Stimulated activated CD4-positive, alpha-beta T cell treated with anti-CD3 and anti-CD28 coated beads, Interleukin-1b, Interleukin-23, amount 100 ng/mL, for 1 hour (primary cell): ENCODE measurements around the gene KIF12.
"Not testable (repeated sequence)": the region's sequence is repeated elsewhere in the genome, so short reads cannot be mapped to it uniquely, and the experiment has no call there.

Source experiments
- DNase-seq, 2 donors: peaks; one replicate each; pipeline ENCODE4 v3.0.0-alpha.2; 2020; ENCODE audit warnings: low read depth in 2 of 2

KIF12 gene

GRCh38 chr9:114085387-114085789 is 13.7 kb downstream of the KIF12 start:
- no peak for DNase-seq

DNA sequence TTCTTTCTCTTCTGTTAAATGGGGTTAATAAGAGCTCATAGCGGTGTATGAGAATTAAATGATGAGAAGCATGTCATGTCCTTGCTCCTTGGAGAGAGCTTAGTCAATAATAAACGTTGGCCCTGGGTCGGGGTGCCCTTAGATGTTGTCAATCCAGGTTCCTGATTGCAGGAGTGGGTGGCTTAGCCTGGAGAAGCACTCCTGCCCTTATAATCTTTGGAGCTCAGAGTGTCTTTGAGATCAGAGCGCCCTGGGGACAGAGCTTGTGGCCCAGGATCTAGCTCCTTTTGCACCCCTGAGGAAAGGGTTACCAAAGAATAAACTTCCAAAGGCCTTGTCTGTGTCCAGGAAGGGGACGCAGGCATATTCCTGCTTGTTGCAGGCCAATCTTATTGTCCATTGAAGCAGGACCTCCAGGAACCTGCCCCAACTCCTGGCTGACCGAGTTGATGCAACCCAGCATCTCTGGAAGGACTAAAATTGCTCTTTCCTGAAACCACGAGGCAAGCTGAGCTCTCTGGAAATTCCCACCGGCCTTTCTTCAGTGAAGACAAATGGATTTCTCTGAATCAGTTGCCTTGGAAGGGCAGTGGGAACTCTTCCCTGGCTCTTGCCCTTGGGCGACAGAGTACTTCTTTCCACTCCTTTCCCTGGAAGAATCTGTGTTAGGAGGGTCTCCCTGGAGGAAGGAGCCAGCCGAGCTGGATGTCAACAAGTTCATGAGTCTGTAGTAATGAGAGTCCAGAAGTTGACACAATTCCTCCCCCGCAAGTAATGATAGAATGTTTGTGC is 14.6 kb downstream of the KIF12 start:
- DNase-seq = no peak

- no peak for DNase-seq
These were observed 15.4 kb downstream of the KIF12 start for GRCh38 chr9:114083666-114084065.

DNA sequence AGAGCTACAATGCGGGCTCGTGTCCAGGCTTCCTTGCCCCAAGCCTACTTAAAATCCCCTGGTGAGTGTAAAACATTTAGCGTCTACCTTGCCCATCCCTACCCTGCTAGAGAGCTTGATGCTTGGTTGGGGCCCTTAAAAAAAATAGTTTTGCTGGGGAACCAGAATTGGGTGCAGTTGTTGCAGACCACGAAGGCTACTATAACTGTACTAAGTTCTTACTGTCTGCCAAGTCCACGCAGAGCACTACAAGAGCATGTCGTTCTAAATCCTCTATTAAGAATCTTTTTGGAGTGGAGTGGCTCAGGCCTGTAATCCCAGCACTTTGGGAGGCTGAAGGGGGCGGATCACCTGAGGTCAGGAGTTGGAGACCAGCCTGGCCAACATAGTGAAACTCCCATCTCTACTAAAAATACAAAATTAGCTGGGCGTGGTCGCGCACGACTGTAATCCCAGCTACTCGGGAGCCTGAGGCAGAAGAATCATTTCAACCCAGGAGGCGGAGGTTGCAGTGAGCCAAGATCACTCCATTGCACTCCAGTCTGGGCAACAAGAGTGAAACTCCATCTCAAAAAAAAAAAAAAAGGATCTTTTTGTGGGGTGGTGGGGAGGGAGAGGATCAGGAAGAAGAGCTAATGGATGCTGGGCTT is 16.2 kb downstream of the KIF12 start:
- not testable (repeated sequence) for DNase-seq

GRCh38 chr9:114082017-114082762 is 16.9 kb downstream of the KIF12 start:
- DNase-seq = peak; percentile 48 to 73

- DNase-seq = no peak
These were observed 17.6 kb downstream of the KIF12 start for GRCh38 chr9:114081441-114082016.

- DNase-seq = no peak
These were observed 18.2 kb downstream of the KIF12 start for GRCh38 chr9:114080773-114081440.

DNA sequence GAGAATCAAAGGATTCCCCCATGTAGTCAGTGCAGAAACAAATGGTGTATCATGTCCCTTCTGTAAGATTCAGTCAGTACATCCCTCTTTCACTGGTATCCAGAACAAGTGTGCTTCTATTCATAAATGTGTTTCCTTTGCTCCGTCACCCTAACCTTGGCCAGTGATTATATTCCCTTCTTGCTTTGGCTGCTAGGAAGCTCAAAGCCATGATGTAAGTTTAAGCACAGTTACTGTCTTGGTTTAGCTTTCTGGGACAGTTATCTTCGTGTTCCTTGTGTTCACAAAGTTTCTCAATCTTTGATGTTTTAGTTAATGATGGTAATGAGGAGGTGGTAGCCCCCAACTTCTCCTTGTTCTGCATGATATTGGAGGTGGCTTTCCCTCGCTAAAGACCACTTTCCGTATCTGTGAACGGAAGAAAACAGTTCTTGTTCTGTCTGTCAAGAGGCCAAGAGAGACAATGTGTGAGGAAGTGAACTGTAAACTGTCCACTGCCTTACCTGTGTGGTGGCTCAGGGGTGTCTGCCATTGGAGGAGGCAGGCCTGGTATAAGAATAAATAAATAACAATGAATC is 18.8 kb downstream of the KIF12 start:
- no peak for DNase-seq

- DNase-seq = no peak
These were observed 20.3 kb downstream of the KIF12 start for GRCh38 chr9:114078781-114079156.

DNA sequence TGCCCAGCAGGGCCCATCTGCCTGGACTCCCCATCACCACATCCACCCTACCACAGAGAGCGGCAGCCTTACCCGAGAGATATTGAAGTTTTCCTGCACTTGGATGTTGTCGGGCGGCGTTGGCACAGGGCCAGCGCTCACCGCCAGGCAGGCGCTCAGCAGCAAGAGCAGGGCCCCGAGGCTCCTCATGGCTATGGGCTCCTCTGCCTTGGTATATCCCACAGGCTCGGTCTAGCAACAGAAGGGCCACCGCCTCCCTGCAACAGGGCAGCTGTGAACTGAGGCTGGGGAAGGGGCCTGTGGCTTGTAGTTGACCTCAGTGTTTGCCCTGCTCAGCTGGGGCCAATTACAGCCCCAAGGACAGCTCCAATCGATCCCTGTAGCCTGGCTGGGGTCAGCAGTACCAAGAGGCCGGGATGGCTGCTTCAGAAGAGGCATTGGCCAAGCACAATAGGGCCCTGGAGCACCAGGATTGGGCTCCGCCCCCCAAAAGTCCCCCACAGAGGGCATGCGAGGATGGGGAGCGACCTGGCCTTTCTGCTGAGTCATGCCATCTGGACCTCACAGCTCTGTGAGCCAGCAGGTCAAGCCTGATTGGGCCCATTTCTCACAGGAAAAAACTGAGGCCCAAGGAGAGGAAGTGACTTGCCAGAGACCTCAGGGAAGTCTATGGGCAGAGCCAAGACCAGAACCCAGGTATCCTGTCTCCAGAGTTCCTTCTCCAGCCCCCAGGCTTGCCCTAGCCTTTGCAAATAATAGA is 20.9 kb downstream of the KIF12 start, which contains the start of gene AMBP:
Gene AMBP (minus strand): TSS at position 280 of the 760 bp plus-strand sequence. CDS start 91 bp downstream, at position 189.
- no peak for DNase-seq

GRCh38 chr9:114077162-114077837 is 21.8 kb downstream of the KIF12 start:
- DNase-seq = no peak

- DNase-seq = no peak
These were observed 22.6 kb downstream of the KIF12 start for GRCh38 chr9:114076237-114077161.

DNA sequence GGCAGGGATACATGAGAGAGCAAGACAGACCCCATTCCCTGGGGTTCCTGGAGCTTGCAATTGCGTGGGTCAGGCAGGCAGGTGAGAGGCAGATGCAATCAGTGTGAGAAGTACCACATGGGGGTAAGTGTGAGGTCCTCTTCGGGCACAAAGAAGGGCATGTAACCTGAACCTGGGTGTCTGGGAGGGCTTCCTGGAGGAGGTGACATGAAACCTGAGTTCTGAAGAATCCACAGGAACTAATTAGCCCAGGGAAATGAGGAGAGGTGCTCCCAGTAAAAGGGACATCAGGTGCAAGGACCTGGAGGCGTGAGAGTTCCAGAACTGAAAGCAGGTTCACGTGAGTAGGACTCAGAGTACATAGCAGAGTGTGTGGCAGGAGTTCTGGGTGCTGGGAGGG is 23.5 kb downstream of the KIF12 start:
- DNase-seq = no peak

DNA sequence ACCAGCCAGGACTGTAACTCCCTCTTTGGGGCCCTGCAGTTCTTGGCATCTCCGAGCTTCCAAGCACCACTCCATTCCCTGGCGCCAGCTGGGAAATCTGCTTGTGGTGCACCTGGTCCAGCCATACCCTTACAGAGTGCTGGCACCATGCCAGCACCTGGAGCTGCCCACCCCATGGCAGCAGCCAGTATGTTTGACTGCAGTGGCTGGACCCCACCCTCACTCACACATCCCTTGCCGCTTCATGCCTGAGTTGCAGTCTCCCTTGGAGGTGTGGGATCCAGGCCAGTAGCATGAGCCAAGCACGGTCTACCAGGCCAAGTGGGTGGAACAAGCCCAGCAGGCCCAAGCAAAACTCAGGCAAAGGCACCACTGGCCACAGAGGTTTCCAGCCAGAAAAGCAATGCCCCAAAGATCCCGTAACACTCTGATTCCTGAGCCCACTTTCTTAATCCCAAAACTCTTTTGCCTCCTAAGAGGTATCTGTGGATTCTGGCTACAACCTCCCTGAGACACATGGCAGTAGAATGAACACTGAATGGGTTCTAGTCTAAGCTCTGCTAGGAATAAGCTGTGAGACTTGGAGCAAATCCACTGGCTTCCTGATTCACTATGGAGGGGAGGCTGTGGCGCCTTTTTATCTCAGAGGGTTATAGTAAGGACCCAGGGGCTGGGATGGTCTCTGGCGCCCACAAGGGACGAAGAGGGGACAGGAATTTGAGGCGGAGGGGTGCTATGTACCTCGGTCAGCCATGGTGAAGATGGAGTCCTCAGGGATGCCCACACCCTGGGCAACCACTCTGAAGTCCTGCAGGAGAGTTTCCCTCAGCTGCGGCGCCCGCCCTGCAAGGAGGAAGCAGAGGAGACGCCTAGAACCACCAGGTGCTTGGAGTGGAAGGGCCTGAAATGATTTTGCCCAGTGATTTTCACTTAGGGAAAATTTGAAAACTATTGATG is 26.6 kb downstream of the KIF12 start:
- DNase-seq = no peak

- DNase-seq = no peak
These were observed 27.8 kb downstream of the KIF12 start for GRCh38 chr9:114071197-114071795.

DNA sequence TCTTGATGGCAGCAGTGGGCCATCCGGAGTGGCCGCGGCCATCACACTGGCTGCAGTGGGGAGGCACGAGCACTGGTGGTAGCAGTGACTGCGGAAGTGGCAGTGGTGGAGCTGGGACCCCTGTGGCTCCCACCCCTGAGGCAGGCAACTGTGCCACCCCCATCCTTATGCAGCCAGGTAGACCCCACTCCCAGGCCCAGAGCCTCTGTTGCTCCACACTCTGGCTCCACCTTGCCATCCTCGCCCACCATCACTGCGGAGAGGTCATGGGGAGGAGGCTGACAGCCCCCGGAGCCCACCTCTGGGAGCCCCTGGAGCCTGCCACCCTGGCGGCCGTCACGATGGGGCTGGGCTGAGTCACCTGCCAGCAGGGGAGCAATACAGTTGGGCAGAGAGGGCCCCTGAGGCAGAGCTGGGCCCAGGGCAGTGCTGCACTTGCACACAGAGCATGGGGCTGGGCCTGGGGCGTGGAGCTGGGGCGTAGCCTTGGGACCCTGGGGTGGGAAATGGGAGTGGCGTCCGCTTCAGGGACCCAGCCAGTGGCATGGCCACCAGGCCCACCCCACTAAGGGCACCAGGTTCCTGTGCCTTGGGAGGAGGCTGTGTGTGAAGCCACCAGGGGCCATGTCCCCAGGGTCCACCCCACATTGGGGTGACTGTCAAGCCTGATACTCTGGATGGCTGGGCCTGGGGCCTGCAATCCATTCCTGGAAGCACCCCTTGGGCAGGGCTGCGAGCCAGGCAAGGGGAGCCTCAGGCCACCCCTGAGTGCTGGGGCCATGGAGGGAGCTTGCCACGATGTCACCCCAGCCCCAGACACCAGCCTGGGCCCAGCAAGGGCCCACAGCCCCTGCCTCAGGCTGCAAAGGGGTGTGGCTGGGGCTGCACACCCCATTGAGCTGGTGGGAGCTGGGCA is 28.6 kb downstream of the KIF12 start:
- DNase-seq = no peak
